ENCODE measurements around the gene SLC26A9.
"Not testable (repeated sequence)": the region's sequence is repeated elsewhere in the genome, so short reads cannot be mapped to it uniquely, and the experiment has no call there.

The SLC26A9 gene

GRCh38 chr1:205916541-205916940, 26.7 kb downstream of the SLC26A9 start:
- Mint-ChIP-seq H3K4me3 (no peak overlapping the region), H3K27ac (no peak overlapping the region), H3K4me1 (ENCODE audit: low read depth) (no peaks in the 10 kb centered on the region), H3K27me3 (peaks cover 3% of the 10 kb centered on the region), H3K36me3 (ENCODE audit: low read depth) (no peaks in the 10 kb centered on the region), H3K9me3 (no peaks in the 10 kb centered on the region)

DNA sequence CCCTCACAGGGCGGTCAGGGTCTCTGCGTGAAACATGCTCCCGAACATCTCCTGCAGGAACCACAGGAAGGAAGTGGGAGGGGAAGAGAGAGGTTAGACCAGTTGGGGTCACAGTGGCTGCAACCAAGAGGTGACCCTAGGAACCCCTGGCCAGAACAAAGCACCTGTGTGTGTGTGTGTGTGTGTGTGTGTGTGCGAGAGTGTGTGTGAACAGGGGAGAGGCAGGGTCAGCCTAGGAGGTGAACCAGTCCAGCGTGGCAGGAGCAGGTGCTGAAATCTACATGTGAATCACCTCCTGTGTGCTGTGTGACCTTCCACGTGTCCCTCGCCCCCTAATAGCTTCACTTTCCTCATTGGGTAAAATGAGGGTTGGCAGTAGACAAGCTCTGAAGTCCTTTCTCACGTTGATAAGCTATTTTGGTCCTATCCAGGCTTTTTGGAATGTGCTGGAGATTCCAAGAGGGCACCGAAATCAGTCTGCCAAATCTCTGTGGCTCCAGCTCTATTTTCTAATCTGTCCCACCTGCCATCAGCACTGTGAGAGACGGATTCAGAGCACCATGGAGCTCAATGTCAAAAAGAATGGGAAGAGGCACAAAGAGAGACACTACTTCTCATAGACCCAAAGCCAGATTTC, 27.8 kb downstream of the SLC26A9 start:
- no peaks in the 10 kb centered on the region for H3K4me1 Mint-ChIP-seq (ENCODE audit: low read depth)
- H3K27ac Mint-ChIP-seq: no peak overlapping the region
- H3K27me3 Mint-ChIP-seq: peaks cover 3% of the 10 kb centered on the region
- H3K36me3 Mint-ChIP-seq (ENCODE audit: low read depth): no peaks in the 10 kb centered on the region
- H3K9me3 Mint-ChIP-seq: no peaks in the 10 kb centered on the region
- H3K4me3 Mint-ChIP-seq: no peak overlapping the region

DNA sequence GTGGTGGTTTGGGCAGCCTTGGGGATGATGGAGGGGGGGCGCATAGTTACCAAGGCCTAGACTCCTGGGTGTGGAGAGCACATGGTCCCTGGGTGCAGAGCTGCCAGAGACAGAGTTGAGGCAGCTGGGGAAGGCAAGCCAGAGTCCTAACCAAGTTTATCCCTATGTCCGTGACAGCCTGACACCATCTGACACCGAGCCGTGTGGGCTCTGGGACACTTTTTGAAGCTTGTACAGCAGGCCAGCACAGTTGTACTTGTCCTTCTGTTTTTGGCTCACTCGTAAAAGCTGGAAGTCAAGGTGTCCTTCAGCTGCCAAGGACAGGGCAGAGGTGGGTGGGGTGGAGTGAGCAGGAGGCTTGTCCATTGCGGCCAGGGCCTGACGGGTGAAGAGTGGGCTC, 28.5 kb downstream of the SLC26A9 start:
- Mint-ChIP-seq H3K4me1 (ENCODE audit: low read depth) (no peaks in the 10 kb centered on the region), H3K27me3 (peaks cover 3% of the 10 kb centered on the region), H3K36me3 (ENCODE audit: low read depth) (no peaks in the 10 kb centered on the region), H3K9me3 (no peaks in the 10 kb centered on the region), H3K4me3 (no peak overlapping the region), H3K27ac (no peak overlapping the region)

- Mint-ChIP-seq H3K27me3 (peaks cover 3% of the 10 kb centered on the region), H3K4me3 (no peak overlapping the region), H3K9me3 (no peaks in the 10 kb centered on the region), H3K36me3 (ENCODE audit: low read depth) (no peaks in the 10 kb centered on the region), H3K27ac (no peak overlapping the region), H3K4me1 (ENCODE audit: low read depth) (no peaks in the 10 kb centered on the region)
These were observed 29.1 kb downstream of the SLC26A9 start for GRCh38 chr1:205914155-205914507.

DNA sequence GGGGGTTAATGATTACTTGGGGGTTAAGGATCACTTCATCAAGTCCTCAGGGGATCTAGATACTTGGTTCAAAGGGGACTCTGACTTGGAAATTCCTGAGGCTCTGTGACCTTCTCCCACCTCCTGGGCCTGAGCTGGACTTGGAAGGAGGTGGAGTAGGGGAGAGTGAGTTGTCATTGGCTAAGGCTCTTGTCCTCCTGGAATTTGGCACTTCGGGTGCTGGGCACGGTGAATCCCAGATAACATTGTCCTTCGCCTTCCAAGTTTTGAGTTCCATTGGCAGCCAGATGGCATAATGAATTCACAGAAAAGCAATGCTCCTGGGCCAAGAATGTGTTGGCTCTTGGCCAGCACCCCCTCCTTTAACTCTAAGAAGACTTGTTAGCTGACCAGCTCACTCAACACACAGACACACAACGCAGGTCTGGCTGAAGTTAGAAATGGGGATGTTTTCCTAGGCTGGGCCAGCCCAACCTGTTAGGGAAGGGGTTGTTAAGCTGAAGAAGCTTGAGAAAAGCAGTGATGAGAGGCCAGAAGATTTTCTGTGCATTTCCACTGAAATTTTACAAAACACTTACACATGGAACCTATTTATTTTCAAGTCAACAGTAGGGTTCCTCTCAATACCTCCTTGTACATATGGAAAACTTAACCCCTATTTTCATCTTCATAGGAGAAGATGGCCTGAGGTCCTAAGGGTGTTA, 29.7 kb downstream of the SLC26A9 start:
- Mint-ChIP-seq H3K27me3 (peaks cover 3% of the 10 kb centered on the region), H3K27ac (no peak overlapping the region), H3K36me3 (ENCODE audit: low read depth) (no peaks in the 10 kb centered on the region), H3K4me1 (ENCODE audit: low read depth) (no peaks in the 10 kb centered on the region), H3K9me3 (no peaks in the 10 kb centered on the region), H3K4me3 (no peak overlapping the region)

- no peaks in the 10 kb centered on the region for H3K4me1 Mint-ChIP-seq (ENCODE audit: low read depth)
- H3K27me3 Mint-ChIP-seq: no peaks in the 10 kb centered on the region
- no peak overlapping the region for H3K27ac Mint-ChIP-seq
- H3K9me3 Mint-ChIP-seq: peaks cover 3% of the 10 kb centered on the region
- no peak overlapping the region for H3K4me3 Mint-ChIP-seq
- no peaks in the 10 kb centered on the region for H3K36me3 Mint-ChIP-seq (ENCODE audit: low read depth)
These were observed 35.5 kb downstream of the SLC26A9 start for GRCh38 chr1:205907794-205908193.

- H3K4me1 Mint-ChIP-seq (ENCODE audit: low read depth); H3K4me3 Mint-ChIP-seq; H3K36me3 Mint-ChIP-seq (ENCODE audit: low read depth); H3K27ac Mint-ChIP-seq; H3K27me3 Mint-ChIP-seq: not testable (repeated sequence)
- H3K9me3 Mint-ChIP-seq: peaks cover 12% of the 10 kb centered on the region
These were observed 38.2 kb downstream of the SLC26A9 start for GRCh38 chr1:205905095-205905494.

DNA sequence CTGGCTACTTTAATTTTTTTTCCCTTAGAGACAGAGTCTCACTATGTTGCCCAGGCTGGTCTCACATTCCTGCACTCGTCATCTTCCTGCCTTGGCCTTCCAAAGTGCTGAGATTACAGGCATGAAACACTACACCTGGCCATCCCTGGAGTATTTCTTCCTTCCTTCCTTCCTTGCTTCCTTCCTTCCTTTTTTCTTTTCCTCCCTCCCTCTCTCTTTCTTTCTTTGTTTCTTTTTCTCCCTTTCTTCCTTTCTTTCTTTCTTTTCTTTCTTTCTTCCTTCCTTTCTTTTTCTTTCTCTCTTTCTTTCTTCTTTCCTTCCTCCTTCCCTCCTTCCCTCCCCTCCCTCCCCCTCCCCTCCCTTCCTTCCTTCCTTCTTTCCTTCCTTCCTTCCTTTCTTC, 46.9 kb downstream of the SLC26A9 start:
- H3K9me3 Mint-ChIP-seq: peaks cover 27% of the 10 kb centered on the region
- H3K4me1 Mint-ChIP-seq (ENCODE audit: low read depth): no peaks in the 10 kb centered on the region
- H3K27ac Mint-ChIP-seq: no peak overlapping the region
- H3K4me3 Mint-ChIP-seq: no peak overlapping the region
- peaks cover 20% of the 10 kb centered on the region for H3K36me3 Mint-ChIP-seq (ENCODE audit: low read depth)
- H3K27me3 Mint-ChIP-seq: peaks cover 10% of the 10 kb centered on the region

DNA sequence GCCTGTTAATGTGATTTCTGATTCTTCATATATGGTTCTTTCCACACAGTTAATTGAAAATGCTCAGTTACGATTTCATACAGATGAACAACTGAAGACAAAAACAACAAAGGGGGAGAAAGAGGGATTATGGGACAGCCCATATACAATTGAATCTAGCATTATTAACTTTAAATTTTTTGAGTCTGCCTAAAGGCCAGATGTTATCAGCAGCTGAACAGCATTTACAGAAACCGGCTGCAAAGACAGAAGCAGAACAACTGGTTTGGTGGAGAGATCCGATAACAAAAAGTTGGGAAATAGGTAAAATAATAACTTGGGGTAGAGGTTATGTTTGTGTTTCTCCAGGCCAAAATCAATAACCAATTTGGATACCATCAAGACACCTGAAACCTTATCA, 49.1 kb downstream of the SLC26A9 start:
- not testable (repeated sequence) for H3K4me3 Mint-ChIP-seq; H3K4me1 Mint-ChIP-seq (ENCODE audit: low read depth); H3K27me3 Mint-ChIP-seq; H3K27ac Mint-ChIP-seq
- Mint-ChIP-seq H3K36me3 (ENCODE audit: low read depth) (peaks cover 29% of the 10 kb centered on the region), H3K9me3 (peaks cover 29% of the 10 kb centered on the region)

- not testable (repeated sequence) for H3K4me1 Mint-ChIP-seq (ENCODE audit: low read depth); H3K27me3 Mint-ChIP-seq; H3K4me3 Mint-ChIP-seq; H3K27ac Mint-ChIP-seq
- peaks cover 35% of the 10 kb centered on the region for H3K36me3 Mint-ChIP-seq (ENCODE audit: low read depth)
- H3K9me3 Mint-ChIP-seq: peaks cover 31% of the 10 kb centered on the region
These were observed 51.1 kb downstream of the SLC26A9 start for GRCh38 chr1:205892175-205892574.

DNA sequence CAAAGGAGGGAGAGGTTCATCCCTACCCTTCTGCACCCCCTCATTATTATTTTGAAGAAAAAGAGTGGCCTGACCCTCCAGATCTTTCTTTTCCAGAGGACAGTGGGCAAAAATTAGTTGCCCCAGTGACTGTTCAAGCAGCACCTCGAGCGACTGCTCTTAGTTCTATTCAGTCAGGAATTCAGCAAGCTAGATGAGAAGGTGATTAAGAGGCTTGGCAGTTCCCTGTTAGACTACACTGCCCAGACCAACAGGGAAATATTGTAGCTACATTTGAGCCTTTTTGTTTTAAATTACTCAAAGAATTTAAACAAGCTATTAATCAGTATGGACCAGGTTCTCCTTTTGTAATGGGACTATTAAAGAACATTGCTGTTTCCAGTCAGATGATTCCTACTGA, 51.8 kb downstream of the SLC26A9 start:
- peaks cover 35% of the 10 kb centered on the region for H3K36me3 Mint-ChIP-seq (ENCODE audit: low read depth)
- H3K4me3 Mint-ChIP-seq; H3K27ac Mint-ChIP-seq; H3K27me3 Mint-ChIP-seq; H3K4me1 Mint-ChIP-seq (ENCODE audit: low read depth): not testable (repeated sequence)
- peaks cover 26% of the 10 kb centered on the region for H3K9me3 Mint-ChIP-seq

- H3K36me3 Mint-ChIP-seq (ENCODE audit: low read depth): peaks cover 31% of the 10 kb centered on the region
- not testable (repeated sequence) for H3K27ac Mint-ChIP-seq; H3K4me3 Mint-ChIP-seq; H3K27me3 Mint-ChIP-seq; H3K4me1 Mint-ChIP-seq (ENCODE audit: low read depth)
- peaks cover 25% of the 10 kb centered on the region for H3K9me3 Mint-ChIP-seq
These were observed 52.6 kb downstream of the SLC26A9 start for GRCh38 chr1:205890631-205891030.

DNA sequence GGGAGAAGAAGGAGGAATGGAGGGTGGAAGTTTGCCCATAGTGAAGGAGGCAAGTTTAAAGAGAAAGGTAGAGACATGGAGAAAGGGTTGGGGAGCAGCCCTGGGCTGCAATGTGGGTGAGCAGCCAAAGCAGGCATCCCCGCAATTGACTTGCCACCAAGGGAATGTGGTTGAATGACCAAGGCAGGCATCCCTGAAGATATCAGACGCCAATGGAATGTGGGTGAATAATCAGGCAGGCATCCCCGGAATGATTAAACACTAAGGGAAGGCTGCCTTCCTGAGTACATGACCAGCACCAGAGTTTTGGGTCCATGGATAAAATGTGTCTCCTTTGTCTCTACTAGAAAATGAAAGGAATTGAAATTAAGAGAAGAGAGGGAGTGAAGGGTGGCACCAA, 53.5 kb downstream of the SLC26A9 start:
- not testable (repeated sequence) for H3K27ac Mint-ChIP-seq; H3K4me3 Mint-ChIP-seq; H3K27me3 Mint-ChIP-seq; H3K4me1 Mint-ChIP-seq (ENCODE audit: low read depth)
- H3K36me3 Mint-ChIP-seq (ENCODE audit: low read depth): peaks cover 24% of the 10 kb centered on the region
- H3K9me3 Mint-ChIP-seq: peaks cover 22% of the 10 kb centered on the region

DNA sequence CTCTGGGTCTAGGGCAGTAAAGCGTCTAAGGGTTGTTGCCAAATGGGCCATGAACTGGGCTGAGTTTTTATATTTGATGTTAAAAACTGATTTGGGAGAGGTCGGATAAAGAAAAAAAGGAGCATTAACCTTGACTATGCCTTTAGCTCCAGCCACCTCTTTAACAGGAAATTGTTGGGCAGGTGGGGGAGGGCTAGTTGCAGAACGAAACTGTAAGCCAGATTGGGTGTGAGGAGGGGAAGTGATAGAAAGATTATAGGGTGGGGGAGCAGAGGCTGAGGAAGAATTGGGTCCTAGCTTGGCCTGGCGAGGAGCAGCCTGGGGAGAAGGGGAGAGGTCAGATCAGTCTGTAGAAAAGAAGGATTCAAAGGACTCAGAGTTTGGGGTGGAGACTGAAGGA, 54.2 kb downstream of the SLC26A9 start:
- H3K27ac Mint-ChIP-seq; H3K4me3 Mint-ChIP-seq; H3K4me1 Mint-ChIP-seq (ENCODE audit: low read depth); H3K27me3 Mint-ChIP-seq: not testable (repeated sequence)
- H3K9me3 Mint-ChIP-seq: peaks cover 15% of the 10 kb centered on the region
- H3K36me3 Mint-ChIP-seq (ENCODE audit: low read depth): peaks cover 18% of the 10 kb centered on the region

GRCh38 chr1:205883792-205884191, 59.5 kb downstream of the SLC26A9 start:
- Mint-ChIP-seq H3K27me3 (peaks cover 7% of the 10 kb centered on the region), H3K4me3 (no peak overlapping the region), H3K36me3 (ENCODE audit: low read depth) (peaks cover 17% of the 10 kb centered on the region), H3K27ac (no peak overlapping the region), H3K4me1 (ENCODE audit: low read depth) (no peaks in the 10 kb centered on the region), H3K9me3 (peaks cover 14% of the 10 kb centered on the region)

DNA sequence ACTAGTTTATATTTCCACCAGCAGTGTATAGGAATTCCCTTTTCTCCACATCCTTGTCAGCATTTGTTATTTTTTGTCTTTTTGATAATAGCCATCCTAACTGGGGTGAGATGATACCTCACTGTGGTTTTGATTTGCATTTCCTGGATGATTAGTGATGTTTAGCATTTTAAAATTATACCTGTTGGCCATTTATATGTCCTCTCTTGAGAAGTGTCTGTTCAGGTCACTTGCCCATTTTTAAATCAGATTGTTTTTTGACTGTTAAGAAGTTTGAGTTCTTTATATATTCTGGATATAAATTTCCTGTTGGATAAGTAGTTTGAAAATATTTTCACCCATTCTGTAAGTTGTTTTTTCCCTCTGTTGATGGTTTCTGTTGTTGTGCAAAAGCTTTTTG, 62.3 kb downstream of the SLC26A9 start:
- peaks cover 13% of the 10 kb centered on the region for H3K27me3 Mint-ChIP-seq
- H3K27ac Mint-ChIP-seq: no peak overlapping the region
- H3K4me1 Mint-ChIP-seq (ENCODE audit: low read depth): no peaks in the 10 kb centered on the region
- H3K9me3 Mint-ChIP-seq: peaks cover 24% of the 10 kb centered on the region
- peaks cover 15% of the 10 kb centered on the region for H3K36me3 Mint-ChIP-seq (ENCODE audit: low read depth)
- no peak overlapping the region for H3K4me3 Mint-ChIP-seq

Measured in stimulated activated naive CD8-positive, alpha-beta T cell treated with anti-CD3 and anti-CD28 coated beads, Interleukin-15, Interleukin-2, amounts not matched to agents 100 ng/mL and 50 ng/mL, for 24 hours (primary cell).